ENCODE measurements around the gene PCNX3. TPM values are rescaled to one million over a fixed set of nuclear protein-coding genes. Genes with fewer than 3 reads are reported as not detected.

Gene PCNX3
- total and polyA plus RNA-seq, 2 of the 13 experiments (the other 11 are each of a cell fraction or from before 2014, with no cell fraction given): 16.2 to 23.0 TPM

DNA sequence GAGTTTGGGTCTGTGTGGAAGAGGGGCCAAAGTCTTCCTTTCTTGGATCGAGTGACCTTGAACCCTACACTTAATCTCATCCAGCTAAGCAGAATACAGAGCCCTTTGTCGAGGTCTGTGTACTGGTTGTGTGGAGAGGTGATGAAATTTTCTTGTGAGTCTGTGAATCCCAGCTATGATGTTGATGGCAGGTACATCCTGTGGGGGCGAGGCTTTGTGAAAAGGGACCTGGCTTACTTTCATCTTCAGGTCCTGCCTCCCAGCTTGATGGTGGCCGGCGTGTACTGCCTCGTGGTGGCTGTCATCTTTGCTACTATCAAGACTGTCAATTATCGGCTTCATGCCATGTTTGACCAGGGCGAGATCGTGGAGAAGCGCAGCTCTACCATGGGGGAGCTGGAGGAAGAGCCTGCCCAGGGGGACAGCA lies 1.0 kb downstream of the PCNX3 start (continued):
- TF ChIP-seq SAP130 (CRISPR knock-in tag; IDR thresholded peaks at IDR 0.05; ENCODE audit: low read depth) (peak; percentile 89), GFI1 (CRISPR knock-in tag; IDR thresholded peaks at IDR 0.05; ENCODE audit: borderline replicate concordance) (peak; percentile 91; the same call in 1 of the 2 replicates), PITX1 (CRISPR knock-in tag; IDR thresholded peaks at IDR 0.05) (peak; percentile 76; the same call in 1 of the 2 replicates), JUND (CRISPR knock-in tag; IDR thresholded peaks at IDR 0.05) (no peak; the same call in 1 of the 2 replicates), ARNT (IDR thresholded peaks at IDR 0.05) (no peak), NR2C2 (CRISPR knock-in tag; IDR thresholded peaks at IDR 0.05; ENCODE audit: borderline replicate concordance) (peak; percentile 69; the same call in 1 of the 2 replicates), ZNF598 (CRISPR knock-in tag; IDR thresholded peaks at IDR 0.05; ENCODE audit: borderline replicate concordance) (0 out of 2 replicates have a peak, but pooled peaks have one; percentile 26), RXRA (CRISPR knock-in tag; IDR thresholded peaks at IDR 0.05) (peak; percentile 68), ZNF501 (CRISPR knock-in tag; IDR thresholded peaks at IDR 0.05) (no peak), ZNF589 (CRISPR knock-in tag; conservative IDR thresholded peaks at IDR 0.05) (no peak), TP53 (CRISPR knock-in tag; conservative IDR thresholded peaks at IDR 0.05) (no peak), SALL1 (CRISPR knock-in tag; IDR thresholded peaks at IDR 0.05) (peak; percentile 35; the same call in 1 of the 2 replicates), FOSL2 (CRISPR knock-in tag; IDR thresholded peaks at IDR 0.05) (0 out of 2 replicates have a peak, but pooled peaks have one; percentile 29), ARID2 (CRISPR knock-in tag; IDR thresholded peaks at IDR 0.05; ENCODE audit: borderline replicate concordance) (no peak)
- TF ChIP-seq, protein P1, sequence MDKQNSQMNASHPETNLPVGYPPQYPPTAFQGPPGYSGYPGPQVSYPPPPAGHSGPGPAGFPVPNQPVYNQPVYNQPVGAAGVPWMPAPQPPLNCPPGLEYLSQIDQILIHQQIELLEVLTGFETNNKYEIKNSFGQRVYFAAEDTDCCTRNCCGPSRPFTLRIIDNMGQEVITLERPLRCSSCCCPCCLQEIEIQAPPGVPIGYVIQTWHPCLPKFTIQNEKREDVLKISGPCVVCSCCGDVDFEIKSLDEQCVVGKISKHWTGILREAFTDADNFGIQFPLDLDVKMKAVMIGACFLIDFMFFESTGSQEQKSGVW (CRISPR knock-in tag; IDR thresholded peaks at IDR 0.05; ENCODE audit: borderline replicate concordance): no peak
- TF ChIP-seq, protein P2, sequence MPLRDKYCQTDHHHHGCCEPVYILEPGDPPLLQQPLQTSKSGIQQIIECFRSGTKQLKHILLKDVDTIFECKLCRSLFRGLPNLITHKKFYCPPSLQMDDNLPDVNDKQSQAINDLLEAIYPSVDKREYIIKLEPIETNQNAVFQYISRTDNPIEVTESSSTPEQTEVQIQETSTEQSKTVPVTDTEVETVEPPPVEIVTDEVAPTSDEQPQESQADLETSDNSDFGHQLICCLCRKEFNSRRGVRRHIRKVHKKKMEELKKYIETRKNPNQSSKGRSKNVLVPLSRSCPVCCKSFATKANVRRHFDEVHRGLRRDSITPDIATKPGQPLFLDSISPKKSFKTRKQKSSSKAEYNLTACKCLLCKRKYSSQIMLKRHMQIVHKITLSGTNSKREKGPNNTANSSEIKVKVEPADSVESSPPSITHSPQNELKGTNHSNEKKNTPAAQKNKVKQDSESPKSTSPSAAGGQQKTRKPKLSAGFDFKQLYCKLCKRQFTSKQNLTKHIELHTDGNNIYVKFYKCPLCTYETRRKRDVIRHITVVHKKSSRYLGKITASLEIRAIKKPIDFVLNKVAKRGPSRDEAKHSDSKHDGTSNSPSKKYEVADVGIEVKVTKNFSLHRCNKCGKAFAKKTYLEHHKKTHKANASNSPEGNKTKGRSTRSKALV (CRISPR knock-in tag; IDR thresholded peaks at IDR 0.05): no peak
- TF ChIP-seq, protein P3, sequence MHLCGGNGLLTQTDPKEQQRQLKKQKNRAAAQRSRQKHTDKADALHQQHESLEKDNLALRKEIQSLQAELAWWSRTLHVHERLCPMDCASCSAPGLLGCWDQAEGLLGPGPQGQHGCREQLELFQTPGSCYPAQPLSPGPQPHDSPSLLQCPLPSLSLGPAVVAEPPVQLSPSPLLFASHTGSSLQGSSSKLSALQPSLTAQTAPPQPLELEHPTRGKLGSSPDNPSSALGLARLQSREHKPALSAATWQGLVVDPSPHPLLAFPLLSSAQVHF (CRISPR knock-in tag; IDR thresholded peaks at IDR 0.05): no peak
- TF ChIP-seq, protein P4, sequence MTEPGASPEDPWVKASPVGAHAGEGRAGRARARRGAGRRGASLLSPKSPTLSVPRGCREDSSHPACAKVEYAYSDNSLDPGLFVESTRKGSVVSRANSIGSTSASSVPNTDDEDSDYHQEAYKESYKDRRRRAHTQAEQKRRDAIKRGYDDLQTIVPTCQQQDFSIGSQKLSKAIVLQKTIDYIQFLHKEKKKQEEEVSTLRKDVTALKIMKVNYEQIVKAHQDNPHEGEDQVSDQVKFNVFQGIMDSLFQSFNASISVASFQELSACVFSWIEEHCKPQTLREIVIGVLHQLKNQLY (CRISPR knock-in tag; IDR thresholded peaks at IDR 0.05): 0 out of 2 replicates have a peak, but pooled peaks have one; percentile 23
- TF ChIP-seq, protein P5, sequence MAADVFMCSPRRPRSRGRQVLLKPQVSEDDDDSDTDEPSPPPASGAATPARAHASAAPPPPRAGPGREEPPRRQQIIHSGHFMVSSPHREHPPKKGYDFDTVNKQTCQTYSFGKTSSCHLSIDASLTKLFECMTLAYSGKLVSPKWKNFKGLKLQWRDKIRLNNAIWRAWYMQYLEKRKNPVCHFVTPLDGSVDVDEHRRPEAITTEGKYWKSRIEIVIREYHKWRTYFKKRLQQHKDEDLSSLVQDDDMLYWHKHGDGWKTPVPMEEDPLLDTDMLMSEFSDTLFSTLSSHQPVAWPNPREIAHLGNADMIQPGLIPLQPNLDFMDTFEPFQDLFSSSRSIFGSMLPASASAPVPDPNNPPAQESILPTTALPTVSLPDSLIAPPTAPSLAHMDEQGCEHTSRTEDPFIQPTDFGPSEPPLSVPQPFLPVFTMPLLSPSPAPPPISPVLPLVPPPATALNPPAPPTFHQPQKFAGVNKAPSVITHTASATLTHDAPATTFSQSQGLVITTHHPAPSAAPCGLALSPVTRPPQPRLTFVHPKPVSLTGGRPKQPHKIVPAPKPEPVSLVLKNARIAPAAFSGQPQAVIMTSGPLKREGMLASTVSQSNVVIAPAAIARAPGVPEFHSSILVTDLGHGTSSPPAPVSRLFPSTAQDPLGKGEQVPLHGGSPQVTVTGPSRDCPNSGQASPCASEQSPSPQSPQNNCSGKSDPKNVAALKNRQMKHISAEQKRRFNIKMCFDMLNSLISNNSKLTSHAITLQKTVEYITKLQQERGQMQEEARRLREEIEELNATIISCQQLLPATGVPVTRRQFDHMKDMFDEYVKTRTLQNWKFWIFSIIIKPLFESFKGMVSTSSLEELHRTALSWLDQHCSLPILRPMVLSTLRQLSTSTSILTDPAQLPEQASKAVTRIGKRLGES (CRISPR knock-in tag; IDR thresholded peaks at IDR 0.05; ENCODE audit: borderline replicate concordance): no peak
- TF ChIP-seq, protein P6, sequence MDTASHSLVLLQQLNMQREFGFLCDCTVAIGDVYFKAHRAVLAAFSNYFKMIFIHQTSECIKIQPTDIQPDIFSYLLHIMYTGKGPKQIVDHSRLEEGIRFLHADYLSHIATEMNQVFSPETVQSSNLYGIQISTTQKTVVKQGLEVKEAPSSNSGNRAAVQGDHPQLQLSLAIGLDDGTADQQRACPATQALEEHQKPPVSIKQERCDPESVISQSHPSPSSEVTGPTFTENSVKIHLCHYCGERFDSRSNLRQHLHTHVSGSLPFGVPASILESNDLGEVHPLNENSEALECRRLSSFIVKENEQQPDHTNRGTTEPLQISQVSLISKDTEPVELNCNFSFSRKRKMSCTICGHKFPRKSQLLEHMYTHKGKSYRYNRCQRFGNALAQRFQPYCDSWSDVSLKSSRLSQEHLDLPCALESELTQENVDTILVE (CRISPR knock-in tag; IDR thresholded peaks at IDR 0.05): no peak; the same call in 1 of the 2 replicates
